OCI-LY3 (cell line): Measurements from ENCODE around the gene N4BP3.

Experiments used
- H2AFZ ChIP-seq: fragments of 200-600, 300-600 bp; shearing (Covaris generic); 2 replicates; pipeline ENCODE4 v1.6.0; 2014; ENCODE audit warnings: antibody characterized with exemption, low read depth, low read length
- H3K27ac ChIP-seq: fragments of 200-600, 300-600 bp; sonication (generic); 2 replicates; pipeline ENCODE4 v1.5.1; 2014; ENCODE audit warnings: mild to moderate bottlenecking, low read length, moderate library complexity, mixed read lengths
- H3K27me3 ChIP-seq: fragments of 200-600, 300-600 bp; sonication (generic); 2 replicates; pipeline ENCODE4 v1.6.1; 2014; ENCODE audit warnings: low read depth, low read length, mixed read lengths
- H3K36me3 ChIP-seq: fragments of 200-600, 300-600 bp; sonication (generic); replicated peaks from 2 replicates; pipeline ENCODE3; 2014; ENCODE audit warnings: low read depth, low read length, mixed read lengths
- H3K4me1 ChIP-seq: fragments of 300-600, 200-600 bp; sonication (generic); 2 replicates; pipeline ENCODE4 v1.6.1; 2014; ENCODE audit warnings: low read length, mixed read lengths
- H3K4me2 ChIP-seq: fragments of 200-600, 300-600 bp; sonication (generic); 2 replicates; pipeline ENCODE4 v1.6.1; 2014; ENCODE audit warnings: low read length, mixed read lengths
- H3K4me3 ChIP-seq: fragments of 300-600, 200-600 bp; sonication (generic); 2 replicates; pipeline ENCODE4 v1.5.1; 2014; ENCODE audit warnings: antibody characterized with exemption, mild to moderate bottlenecking, low read length, moderate library complexity
- H3K79me2 ChIP-seq: fragments of 300-600, 200-600 bp; shearing (Covaris generic); 2 replicates; pipeline ENCODE4 v1.6.1; 2014; ENCODE audit warnings: mild to moderate bottlenecking, low read length, mixed read lengths
- H3K9ac ChIP-seq: fragments of 300-600, 200-600 bp; shearing (Covaris generic); 2 replicates; pipeline ENCODE4 v1.6.0; 2014; ENCODE audit warnings: mild to moderate bottlenecking, low read length, moderate library complexity
- H3K9me3 ChIP-seq: fragments of 200-600, 300-600 bp; shearing (Covaris generic); 2 replicates; pipeline ENCODE4 v1.6.1; 2014; ENCODE audit warnings: low read length, mixed read lengths; ENCODE audit not compliant: insufficient read depth
- H4K20me1 ChIP-seq: fragments of 200-600, 300-600 bp; sonication (generic); 2 replicates; pipeline ENCODE4 v1.6.1; 2016; ENCODE audit warnings: low read length, mixed read lengths; ENCODE audit not compliant: insufficient read depth
- EZH2phosphoT487 ChIP-seq: fragments of 200-600 bp; shearing (Covaris generic); IDR thresholded peaks from 2 replicates; pipeline ENCODE4 v1.6.1; 2018; ENCODE audit warnings: antibody characterized with exemption, mixed run types, low read depth
- TF ChIP-seq, protein P1 (sequence below): fragments of 200-600, 300-600 bp; sonication (generic); IDR thresholded peaks from 2 replicates; pipeline ENCODE4 v1.5.1; 2014; ENCODE audit warnings: antibody characterized with exemption, low read length, low read depth

N4BP3 gene

GRCh38 chr5:178090856-178091255 lies 22.5 kb upstream of the N4BP3 start:
- Histone ChIP-seq H3K79me2 (no peaks in the 10 kb centered on the region), H3K4me2 (0 out of 2 replicates have a peak overlapping the region, but pooled peaks have one; percentile 12), H3K36me3 (no peaks in the 10 kb centered on the region), H3K9me3 (no peaks in the 10 kb centered on the region), H3K4me3 (no peak overlapping the region), H3K9ac (no peak overlapping the region), H3K27me3 (no peaks in the 10 kb centered on the region), H2AFZ (no peak overlapping the region), H3K27ac (no peak overlapping the region), H3K4me1 (peaks cover 6% of the 10 kb centered on the region), H4K20me1 (no peaks in the 10 kb centered on the region)
- TF ChIP-seq EZH2phosphoT487, result no peak
- TF ChIP-seq, protein P1, sequence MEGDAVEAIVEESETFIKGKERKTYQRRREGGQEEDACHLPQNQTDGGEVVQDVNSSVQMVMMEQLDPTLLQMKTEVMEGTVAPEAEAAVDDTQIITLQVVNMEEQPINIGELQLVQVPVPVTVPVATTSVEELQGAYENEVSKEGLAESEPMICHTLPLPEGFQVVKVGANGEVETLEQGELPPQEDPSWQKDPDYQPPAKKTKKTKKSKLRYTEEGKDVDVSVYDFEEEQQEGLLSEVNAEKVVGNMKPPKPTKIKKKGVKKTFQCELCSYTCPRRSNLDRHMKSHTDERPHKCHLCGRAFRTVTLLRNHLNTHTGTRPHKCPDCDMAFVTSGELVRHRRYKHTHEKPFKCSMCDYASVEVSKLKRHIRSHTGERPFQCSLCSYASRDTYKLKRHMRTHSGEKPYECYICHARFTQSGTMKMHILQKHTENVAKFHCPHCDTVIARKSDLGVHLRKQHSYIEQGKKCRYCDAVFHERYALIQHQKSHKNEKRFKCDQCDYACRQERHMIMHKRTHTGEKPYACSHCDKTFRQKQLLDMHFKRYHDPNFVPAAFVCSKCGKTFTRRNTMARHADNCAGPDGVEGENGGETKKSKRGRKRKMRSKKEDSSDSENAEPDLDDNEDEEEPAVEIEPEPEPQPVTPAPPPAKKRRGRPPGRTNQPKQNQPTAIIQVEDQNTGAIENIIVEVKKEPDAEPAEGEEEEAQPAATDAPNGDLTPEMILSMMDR, result no peak

DNA sequence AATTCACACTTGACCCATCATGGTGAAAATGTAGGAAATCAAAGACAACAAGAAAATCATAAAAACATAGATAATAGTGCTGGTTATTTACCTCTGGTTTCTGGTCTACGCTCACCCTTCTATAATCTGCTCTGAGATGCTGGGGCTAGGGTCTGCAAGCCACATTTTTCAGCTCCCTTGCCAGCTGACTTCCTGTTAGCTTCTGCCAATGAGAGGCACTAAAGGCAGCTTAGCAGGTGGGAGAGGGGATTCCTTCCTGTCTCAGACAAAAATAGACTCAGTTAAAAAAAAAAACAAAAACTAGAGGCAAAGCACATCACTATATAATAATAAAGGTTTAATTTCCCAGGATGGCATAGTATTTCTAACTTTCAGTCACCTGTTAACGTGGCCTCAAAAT lies 20.2 kb upstream of the N4BP3 start:
- no peak overlapping the region for H3K27ac ChIP-seq
- no peaks in the 10 kb centered on the region for H3K36me3 ChIP-seq
- no peaks in the 10 kb centered on the region for H3K9me3 ChIP-seq
- peaks cover 6% of the 10 kb centered on the region for H3K4me1 ChIP-seq
- H3K9ac ChIP-seq, result no peak overlapping the region
- no peaks in the 10 kb centered on the region for H3K27me3 ChIP-seq
- H3K4me3 ChIP-seq, result no peak overlapping the region
- H3K79me2 ChIP-seq, result no peaks in the 10 kb centered on the region
- H3K4me2 ChIP-seq, result no peak overlapping the region
- H4K20me1 ChIP-seq, result no peaks in the 10 kb centered on the region
- TF ChIP-seq, protein P1, result no peak
- TF ChIP-seq EZH2phosphoT487, result no peak
- H2AFZ ChIP-seq, result no peak overlapping the region

GRCh38 chr5:178094345-178094744 lies 19.0 kb upstream of the N4BP3 start:
- Histone ChIP-seq H2AFZ (no peak overlapping the region), H3K9ac (no peak overlapping the region), H3K4me1 (peaks cover 6% of the 10 kb centered on the region), H4K20me1 (no peaks in the 10 kb centered on the region), H3K79me2 (no peaks in the 10 kb centered on the region), H3K4me2 (no peak overlapping the region), H3K27me3 (no peaks in the 10 kb centered on the region), H3K27ac (no peak overlapping the region), H3K9me3 (no peaks in the 10 kb centered on the region), H3K4me3 (no peak overlapping the region), H3K36me3 (no peaks in the 10 kb centered on the region)
- no peak for TF ChIP-seq EZH2phosphoT487
- TF ChIP-seq, protein P1, result no peak

DNA sequence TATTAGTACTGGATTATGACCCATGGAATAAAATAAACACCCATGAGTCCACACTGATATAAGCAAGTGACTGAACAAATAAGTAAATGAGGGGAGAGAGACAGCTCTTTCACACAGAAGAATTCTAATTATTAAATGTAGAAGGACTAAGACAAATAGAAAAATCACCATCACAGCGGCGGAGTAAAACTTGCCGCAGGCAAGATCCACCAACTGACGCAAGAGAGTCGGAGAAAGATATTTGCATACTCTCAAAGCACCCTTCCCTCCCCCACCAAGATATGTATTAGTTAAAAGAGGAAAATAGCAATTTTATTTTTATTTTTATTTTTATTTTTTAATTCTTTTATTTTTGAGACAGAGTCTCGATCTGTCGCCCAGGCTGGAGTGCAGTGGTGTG lies 14.6 kb upstream of the N4BP3 start:
- TF ChIP-seq, protein P1, result no peak
- no peak for TF ChIP-seq EZH2phosphoT487
- no peaks in the 10 kb centered on the region for H3K27me3 ChIP-seq
- H3K36me3 ChIP-seq, result no peaks in the 10 kb centered on the region
- H3K4me3 ChIP-seq, result no peak overlapping the region
- no peaks in the 10 kb centered on the region for H3K4me1 ChIP-seq
- H3K79me2 ChIP-seq, result no peaks in the 10 kb centered on the region
- H4K20me1 ChIP-seq, result no peaks in the 10 kb centered on the region
- H3K9ac ChIP-seq, result no peak overlapping the region
- no peak overlapping the region for H2AFZ ChIP-seq
- H3K27ac ChIP-seq, result no peak overlapping the region
- H3K4me2 ChIP-seq, result no peak overlapping the region
- H3K9me3 ChIP-seq, result no peaks in the 10 kb centered on the region
